ENCODE measurements around the gene CHRNE. TPM values are rescaled to one million over a fixed set of nuclear protein-coding genes. Genes with fewer than 3 reads are reported as not detected.

Gene CHRNE
- total RNA-seq (1 to 10 TPM in 3 of 5 donors, under 1 TPM in 2; 0.73 to 3.5 (median 1.3) TPM), total RNA-seq (0.57 to 13.8 (median 2.5) reads per million in 29 experiments)
- 1.3 TPM for total RNA-seq (2013)

- H3K27me3 Mint-ChIP-seq, result no peaks in the 10 kb centered on the region
- peak within 1 kb of the TSS; percentile 21 to 67 (median 22) for H3K4me3 Mint-ChIP-seq
- no peaks in the 10 kb centered on the region for H3K9me3 Mint-ChIP-seq
- CTCF ChIA-PET, result interaction anchor here in 1 of 2 donors (1.1 to 1.3 kb wide), 2 partner anchors 64 to 114 kb away, joined by 3 to 9 read pairs; partner anchors contain the start of gene SPAG7
- POLR2A ChIA-PET, result interaction anchor here in 1 of 2 donors (1.4 kb wide), 1 partner anchor 37 kb away, joined by 5 read pairs; the partner anchor contains the start of genes RNF167 and SLC25A11
- H3K9me3 ChIP-seq, result no peaks in the 10 kb centered on the region
- no peaks in the 10 kb centered on the region for H3K36me3 Mint-ChIP-seq
- ATAC-seq (replicated peaks in 1 of 4) (peak; percentile 19 to 43 (median 40)), DNase-seq (peak in 34 of 35 experiments; percentile 48 to 91 (median 70))
- peak within 1 kb of the TSS; percentile 65 for H3K27ac ChIP-seq (ENCODE audit: low read length)
- peaks cover 36 to 45% (median 38%) of the 10 kb centered on the region in 3 donors for H3K4me1 Mint-ChIP-seq
- peaks cover 14 to 60% of the 10 kb centered on the region in 2 experiments for H3K4me1 ChIP-seq (ENCODE audit: control insufficient read depth in 1 of 2, extremely low read depth in 1 of 2, insufficient read depth in 2 of 2, low read length in 2 of 2)
- H3K4me3 ChIP-seq (ENCODE audit: control insufficient read depth in 1 of 2, extremely low read depth in 1 of 2, low read length in 1 of 2), result no peak within 1 kb of the TSS
- no peaks in the 10 kb centered on the region for H3K36me3 ChIP-seq (ENCODE audit: control insufficient read depth in 2 of 2, extremely low read depth in 1 of 2, insufficient read depth in 1 of 2, low read length in 1 of 2)
- WGBS (ENCODE audit: insufficient coverage), result 9% methylated on average over 8 of the region's 10 CpGs
- peak within 1 kb of the TSS; percentile 34 to 40 for H3K27ac Mint-ChIP-seq
- H3K27me3 ChIP-seq (replicated peaks in 1 of 2; ENCODE audit: control insufficient read depth in 2 of 2, extremely low read depth in 1 of 2, insufficient read depth in 2 of 2, low read length in 1 of 2), result peaks cover 0 to 28% of the 10 kb centered on the region in 2 experiments
These were observed at the start of gene CHRNE for GRCh38 chr17:4903051-4903818. Gene CHRNE (minus strand): TSS chr17:4903098. CDS start chr17:4903063, 35 bp downstream.

DNA sequence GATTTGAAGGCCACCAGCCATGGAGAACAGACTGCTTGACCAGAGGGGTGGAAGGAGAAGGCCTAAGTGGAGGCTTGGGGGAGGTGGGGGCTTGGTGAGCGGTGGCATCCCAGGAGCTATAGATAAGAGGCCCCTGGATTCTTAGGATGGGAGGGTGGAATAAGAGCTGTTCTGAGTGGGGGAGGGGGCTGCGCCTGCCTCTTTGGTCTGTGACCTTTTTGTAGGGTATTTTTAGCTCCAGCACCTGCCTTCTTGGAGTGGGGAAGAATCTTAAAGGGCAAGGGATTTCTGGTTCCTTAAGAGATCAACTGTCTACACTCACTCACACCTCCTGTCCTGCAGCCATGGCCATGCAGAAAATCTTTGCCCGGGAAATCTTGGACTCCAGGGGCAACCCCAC, 48.6 kb upstream of the CHRNE start:
- no peak for ATAC-seq (replicated peaks in 1 of 4)
- H3K27ac Mint-ChIP-seq, result peak overlapping the region; percentile 22 to 87
- CTCF ChIA-PET, result interaction anchor here (0.6 to 0.7 kb wide), 2 partner anchors 244 to 741 kb away, joined by 3 to 5 read pairs; no protein-coding TSS in a partner anchor
- peaks cover 0 to 9% of the 10 kb centered on the region in 2 donors for H3K36me3 ChIP-seq (ENCODE audit: control insufficient read depth in 2 of 2, extremely low read depth in 1 of 2, insufficient read depth in 1 of 2, low read length in 1 of 2)
- H3K27me3 Mint-ChIP-seq, result no peaks in the 10 kb centered on the region
- no peak overlapping the region for H3K4me3 ChIP-seq (ENCODE audit: control insufficient read depth in 1 of 2, extremely low read depth in 1 of 2, low read length in 1 of 2)
- 94% methylated on average over 2 of the region's 3 CpGs for WGBS (ENCODE audit: insufficient coverage)
- peaks cover under 1 to 22% of the 10 kb centered on the region in 2 experiments for H3K4me1 ChIP-seq (ENCODE audit: control insufficient read depth in 1 of 2, extremely low read depth in 1 of 2, insufficient read depth in 2 of 2, low read length in 2 of 2)
- H3K4me3 Mint-ChIP-seq, result peak overlapping the region in 2 of 3 donors; percentile 41 to 100
- peaks cover 6% of the 10 kb centered on the region for H3K36me3 Mint-ChIP-seq
- H3K27me3 ChIP-seq (replicated peaks in 1 of 2; ENCODE audit: control insufficient read depth in 2 of 2, extremely low read depth in 1 of 2, insufficient read depth in 2 of 2, low read length in 1 of 2), result no peaks in the 10 kb centered on the region
- H3K27ac ChIP-seq (ENCODE audit: low read length), result no peak overlapping the region
- DNase-seq, result no peak
- H3K9me3 ChIP-seq, result no peaks in the 10 kb centered on the region
- H3K9me3 Mint-ChIP-seq, result no peaks in the 10 kb centered on the region
- POLR2A ChIA-PET, result interaction anchor here in 1 of 2 donors (0.8 kb wide), 1 partner anchor 16 kb away, joined by 4 read pairs; the partner anchor contains the start of gene SPAG7
- H3K4me1 Mint-ChIP-seq, result peaks cover 21 to 32% (median 26%) of the 10 kb centered on the region in 3 donors

DNA sequence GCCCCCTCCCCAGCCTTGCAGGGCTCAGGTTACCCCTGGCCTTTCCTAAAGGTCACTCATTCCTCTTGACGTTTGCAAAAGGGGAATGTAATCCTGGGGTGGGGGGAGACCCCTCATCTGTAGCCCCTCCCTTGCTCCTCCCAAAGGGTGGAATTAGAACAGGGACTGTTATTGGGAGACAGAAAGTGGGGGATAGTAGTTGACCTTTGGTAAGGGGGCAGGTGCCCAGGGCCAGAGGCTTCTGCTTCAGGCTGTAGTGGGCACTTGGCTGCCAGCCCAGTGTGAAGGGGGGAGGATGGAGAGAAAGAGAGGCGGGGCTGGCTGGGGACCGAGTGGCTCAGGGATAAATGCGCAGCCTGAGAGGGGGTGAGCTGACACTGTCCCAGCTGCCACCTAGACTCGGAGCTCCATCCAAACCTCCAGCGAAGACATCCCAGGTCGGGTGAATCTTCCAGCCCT, 47.9 kb upstream of the CHRNE start, which contains the start of gene ENO3:
Gene ENO3 (plus strand): TSS at position 374 of the 459 bp plus-strand sequence. CDS start 711 bp downstream, outside the sequence.
- Mint-ChIP-seq H3K27me3 (no peaks in the 10 kb centered on the region), H3K36me3 (peaks cover 11% of the 10 kb centered on the region), H3K9me3 (no peaks in the 10 kb centered on the region), H3K4me3 (peak within 1 kb of the TSS; percentile 74 to 100 (median 79)), H3K4me1 (peaks cover 24 to 33% (median 26%) of the 10 kb centered on the region in 3 donors), H3K27ac (peak within 1 kb of the TSS; percentile 85 to 87)
- H3K4me1 ChIP-seq (ENCODE audit: control insufficient read depth in 1 of 2, extremely low read depth in 1 of 2, insufficient read depth in 2 of 2, low read length in 2 of 2), result peaks cover 4 to 28% of the 10 kb centered on the region in 2 experiments
- CTCF ChIA-PET, result interaction anchor here (0.6 to 0.7 kb wide), 2 partner anchors 243 to 740 kb away, joined by 3 to 5 read pairs; no protein-coding TSS in a partner anchor
- peaks cover 0 to 16% of the 10 kb centered on the region in 2 donors for H3K36me3 ChIP-seq (ENCODE audit: control insufficient read depth in 2 of 2, extremely low read depth in 1 of 2, insufficient read depth in 1 of 2, low read length in 1 of 2)
- peak within 1 kb of the TSS; percentile 80 for H3K27ac ChIP-seq (ENCODE audit: low read length)
- ATAC-seq (replicated peaks in 1 of 4) (no peak), DNase-seq (no peak)
- WGBS (ENCODE audit: insufficient coverage), result 90% methylated on average over 2 of the region's 7 CpGs
- H3K4me3 ChIP-seq (ENCODE audit: control insufficient read depth in 1 of 2, extremely low read depth in 1 of 2, low read length in 1 of 2), result peak within 1 kb of the TSS; percentile 53 to 65
- H3K27me3 ChIP-seq (replicated peaks in 1 of 2; ENCODE audit: control insufficient read depth in 2 of 2, extremely low read depth in 1 of 2, insufficient read depth in 2 of 2, low read length in 1 of 2), result no peaks in the 10 kb centered on the region
- no peaks in the 10 kb centered on the region for H3K9me3 ChIP-seq
- POLR2A ChIA-PET, result no interaction called here

- peaks cover 0 to 22% of the 10 kb centered on the region in 2 donors for H3K36me3 ChIP-seq (ENCODE audit: control insufficient read depth in 2 of 2, extremely low read depth in 1 of 2, insufficient read depth in 1 of 2, low read length in 1 of 2)
- POLR2A ChIA-PET, result no interaction called here
- ATAC-seq (replicated peaks in 1 of 4), result peak; percentile 1 to 12 (median 8)
- H3K9me3 ChIP-seq, result no peaks in the 10 kb centered on the region
- no peaks in the 10 kb centered on the region for H3K27me3 ChIP-seq (replicated peaks in 1 of 2; ENCODE audit: control insufficient read depth in 2 of 2, extremely low read depth in 1 of 2, insufficient read depth in 2 of 2, low read length in 1 of 2)
- Mint-ChIP-seq H3K4me3 (peak overlapping the region; percentile 74 to 100 (median 79)), H3K27me3 (no peaks in the 10 kb centered on the region), H3K4me1 (peaks cover 30 to 38% (median 31%) of the 10 kb centered on the region in 3 donors), H3K9me3 (no peaks in the 10 kb centered on the region), H3K36me3 (peaks cover 17% of the 10 kb centered on the region), H3K27ac (peak overlapping the region; percentile 85 to 87)
- DNase-seq, result peak in 14 of 35 experiments; percentile 7 to 67 (median 28)
- 4% methylated on average over 46 of the region's 52 CpGs for WGBS (ENCODE audit: insufficient coverage)
- peak overlapping the region; percentile 80 for H3K27ac ChIP-seq (ENCODE audit: low read length)
- CTCF ChIA-PET, result interaction anchor here in 1 of 2 donors (0.6 to 0.8 kb wide), 2 partner anchors 15 to 16 kb away, joined by 4 to 6 read pairs; no protein-coding TSS in a partner anchor
- peaks cover 7 to 34% of the 10 kb centered on the region in 2 experiments for H3K4me1 ChIP-seq (ENCODE audit: control insufficient read depth in 1 of 2, extremely low read depth in 1 of 2, insufficient read depth in 2 of 2, low read length in 2 of 2)
- peak overlapping the region; percentile 53 to 65 for H3K4me3 ChIP-seq (ENCODE audit: control insufficient read depth in 1 of 2, extremely low read depth in 1 of 2, low read length in 1 of 2)
These were observed 47.3 kb upstream of the CHRNE start for GRCh38 chr17:4950075-4950745.

- no peaks in the 10 kb centered on the region for H3K27me3 ChIP-seq (replicated peaks in 1 of 2; ENCODE audit: control insufficient read depth in 2 of 2, extremely low read depth in 1 of 2, insufficient read depth in 2 of 2, low read length in 1 of 2)
- 0% methylated on average over 43 of the region's 75 CpGs for WGBS (ENCODE audit: insufficient coverage)
- Mint-ChIP-seq H3K27ac (peak overlapping the region; percentile 87), H3K9me3 (no peaks in the 10 kb centered on the region), H3K36me3 (peaks cover 21% of the 10 kb centered on the region), H3K4me1 (peaks cover 37 to 46% (median 39%) of the 10 kb centered on the region in 3 donors), H3K27me3 (no peaks in the 10 kb centered on the region), H3K4me3 (peak overlapping the region; percentile 97 to 100 (median 98))
- ChIA-PET CTCF (interaction anchor here in 1 of 2 donors (0.6 to 1.0 kb wide), 3 partner anchors 10 to 17 kb away, joined by 3 to 6 read pairs (median 4); partner anchors contain the start of genes RNF167 and SLC25A11), POLR2A (no interaction called here)
- no peaks in the 10 kb centered on the region for H3K9me3 ChIP-seq
- peaks cover 13 to 41% of the 10 kb centered on the region in 2 experiments for H3K4me1 ChIP-seq (ENCODE audit: control insufficient read depth in 1 of 2, extremely low read depth in 1 of 2, insufficient read depth in 2 of 2, low read length in 2 of 2)
- peak overlapping the region; percentile 83 for H3K27ac ChIP-seq (ENCODE audit: low read length)
- ATAC-seq (replicated peaks in 1 of 4) (peak; percentile 38 to 57 (median 40)), DNase-seq (peak; percentile 47 to 92 (median 67))
- H3K4me3 ChIP-seq (ENCODE audit: control insufficient read depth in 1 of 2, extremely low read depth in 1 of 2, low read length in 1 of 2), result peak overlapping the region; percentile 76 to 100
- peaks cover 0 to 29% of the 10 kb centered on the region in 2 donors for H3K36me3 ChIP-seq (ENCODE audit: control insufficient read depth in 2 of 2, extremely low read depth in 1 of 2, insufficient read depth in 1 of 2, low read length in 1 of 2)
These were observed 46.6 kb upstream of the CHRNE start for GRCh38 chr17:4949321-4950074.

Data from T-cell (primary cell).